BE2C (cell line): ENCODE data around the gene NCOA7.
A peak's percentile ranks its signal among the peaks of the same experiment; 100 is the strongest.

ENCODE experiments used
- DNase-seq: peaks from one replicate; pipeline ENCODE4 v3.0.0-alpha.2; 2020
- H3K27me3 ChIP-seq: fragments of 250-450 bp; sonication (Bioruptor Pico); 2 replicates; pipeline ENCODE4 v1.5.1; 2020; ENCODE audit warnings: mild to moderate bottlenecking
- H3K36me3 ChIP-seq: fragments of 250-450 bp; sonication (Bioruptor Pico); 2 replicates; pipeline ENCODE4 v1.5.1; 2020; ENCODE audit warnings: mild to moderate bottlenecking
- H3K4me1 ChIP-seq: fragments of 250-450 bp; sonication (Bioruptor Pico); 2 replicates; pipeline ENCODE4 v1.5.1; 2020
- H3K4me3 ChIP-seq: 2 replicates; pipeline ENCODE4 v1.5.1; 2011; ENCODE audit warnings: low read depth, low read length
- H3K9me3 ChIP-seq: fragments of 250-450 bp; sonication (Bioruptor Pico); 2 replicates; pipeline ENCODE4 v1.5.1; 2020
- TF ChIP-seq, protein P1 (sequence below): IDR thresholded peaks from 2 replicates; pipeline ENCODE4 v1.5.1; 2012; ENCODE audit warnings: mild to moderate bottlenecking, low read depth, low read length

The NCOA7 gene

DNA sequence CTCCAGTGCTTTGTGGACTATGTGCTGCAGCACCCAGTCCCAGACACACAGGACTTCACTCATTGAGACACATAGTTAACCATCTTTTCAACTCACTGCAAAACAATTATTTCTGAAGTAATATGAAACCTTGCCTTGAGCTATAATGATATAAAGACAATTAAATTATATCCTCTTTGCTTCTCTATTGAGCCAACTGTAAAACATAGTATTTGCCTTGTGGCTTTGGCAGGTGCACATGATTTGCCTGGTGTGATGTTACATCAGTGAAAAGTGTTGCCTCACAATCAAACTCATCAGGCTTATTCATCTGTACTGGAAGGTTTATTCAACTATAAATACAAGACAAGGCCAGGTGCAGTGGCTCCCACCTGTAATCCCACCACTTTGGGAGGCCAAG lies 80.6 kb downstream of the NCOA7 start:
- Histone ChIP-seq H3K27me3 (no peaks in the 10 kb centered on the region), H3K4me1 (peaks cover 55% of the 10 kb centered on the region), H3K4me3 (no peak overlapping the region), H3K9me3 (no peaks in the 10 kb centered on the region), H3K36me3 (peaks cover 33% of the 10 kb centered on the region)
- DNase-seq = peak; percentile 65
- TF ChIP-seq, protein P1, sequence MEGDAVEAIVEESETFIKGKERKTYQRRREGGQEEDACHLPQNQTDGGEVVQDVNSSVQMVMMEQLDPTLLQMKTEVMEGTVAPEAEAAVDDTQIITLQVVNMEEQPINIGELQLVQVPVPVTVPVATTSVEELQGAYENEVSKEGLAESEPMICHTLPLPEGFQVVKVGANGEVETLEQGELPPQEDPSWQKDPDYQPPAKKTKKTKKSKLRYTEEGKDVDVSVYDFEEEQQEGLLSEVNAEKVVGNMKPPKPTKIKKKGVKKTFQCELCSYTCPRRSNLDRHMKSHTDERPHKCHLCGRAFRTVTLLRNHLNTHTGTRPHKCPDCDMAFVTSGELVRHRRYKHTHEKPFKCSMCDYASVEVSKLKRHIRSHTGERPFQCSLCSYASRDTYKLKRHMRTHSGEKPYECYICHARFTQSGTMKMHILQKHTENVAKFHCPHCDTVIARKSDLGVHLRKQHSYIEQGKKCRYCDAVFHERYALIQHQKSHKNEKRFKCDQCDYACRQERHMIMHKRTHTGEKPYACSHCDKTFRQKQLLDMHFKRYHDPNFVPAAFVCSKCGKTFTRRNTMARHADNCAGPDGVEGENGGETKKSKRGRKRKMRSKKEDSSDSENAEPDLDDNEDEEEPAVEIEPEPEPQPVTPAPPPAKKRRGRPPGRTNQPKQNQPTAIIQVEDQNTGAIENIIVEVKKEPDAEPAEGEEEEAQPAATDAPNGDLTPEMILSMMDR = no peak

DNA sequence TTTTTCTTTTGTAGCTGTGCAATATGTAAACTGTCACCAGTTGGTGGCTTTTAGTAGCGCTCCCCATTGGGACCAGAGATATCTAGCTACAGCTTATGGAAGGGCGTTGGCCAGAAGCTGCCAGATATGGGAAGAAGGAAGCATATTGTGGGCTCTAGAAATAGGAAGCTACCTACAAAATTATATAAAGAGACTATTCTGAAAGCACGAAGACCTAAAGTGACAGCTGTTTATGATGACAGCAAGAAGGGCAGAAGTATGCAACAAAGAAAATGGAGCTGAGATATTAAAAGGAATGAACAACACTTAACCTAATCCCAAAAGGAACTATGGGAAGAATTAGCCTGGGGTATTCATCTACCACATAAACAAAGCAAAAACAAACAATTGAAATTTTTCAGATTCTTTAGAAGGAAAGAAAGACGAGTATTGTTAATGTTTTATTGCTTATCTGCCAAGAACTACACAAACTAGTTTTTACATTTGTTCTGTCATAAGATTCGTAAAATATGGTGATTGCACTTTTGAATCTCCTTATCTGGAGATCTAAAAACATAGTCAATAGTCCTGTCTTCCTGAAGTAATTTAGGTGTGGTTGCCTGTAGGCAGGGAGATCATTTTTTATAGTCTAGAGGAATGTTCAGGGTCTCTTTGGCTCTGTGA lies 81.6 kb downstream of the NCOA7 start:
- DNase-seq = no peak
- Histone ChIP-seq H3K4me3 (no peak overlapping the region), H3K36me3 (peaks cover 42% of the 10 kb centered on the region), H3K27me3 (no peaks in the 10 kb centered on the region), H3K4me1 (peaks cover 47% of the 10 kb centered on the region), H3K9me3 (no peaks in the 10 kb centered on the region)
- TF ChIP-seq, protein P1 = no peak

DNA sequence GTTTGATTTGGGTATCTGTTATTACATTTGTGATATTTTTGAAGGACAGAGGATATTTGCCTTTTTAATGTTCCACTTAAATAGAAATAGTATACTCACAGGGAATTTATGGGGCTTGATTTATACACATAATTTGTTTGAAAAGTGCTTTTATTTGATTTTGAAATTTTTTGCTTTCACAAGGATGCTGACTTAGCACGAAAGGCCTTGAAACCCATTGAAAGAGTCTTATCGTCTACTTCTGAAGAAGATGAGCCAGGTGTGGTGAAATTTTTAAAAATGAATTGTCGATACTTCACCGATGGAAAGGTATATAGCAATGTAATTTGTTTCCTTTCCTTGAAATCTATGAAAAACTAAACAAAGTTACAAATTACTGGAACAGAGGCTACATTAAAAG lies 91.5 kb downstream of the NCOA7 start:
- DNase-seq = no peak

DNA sequence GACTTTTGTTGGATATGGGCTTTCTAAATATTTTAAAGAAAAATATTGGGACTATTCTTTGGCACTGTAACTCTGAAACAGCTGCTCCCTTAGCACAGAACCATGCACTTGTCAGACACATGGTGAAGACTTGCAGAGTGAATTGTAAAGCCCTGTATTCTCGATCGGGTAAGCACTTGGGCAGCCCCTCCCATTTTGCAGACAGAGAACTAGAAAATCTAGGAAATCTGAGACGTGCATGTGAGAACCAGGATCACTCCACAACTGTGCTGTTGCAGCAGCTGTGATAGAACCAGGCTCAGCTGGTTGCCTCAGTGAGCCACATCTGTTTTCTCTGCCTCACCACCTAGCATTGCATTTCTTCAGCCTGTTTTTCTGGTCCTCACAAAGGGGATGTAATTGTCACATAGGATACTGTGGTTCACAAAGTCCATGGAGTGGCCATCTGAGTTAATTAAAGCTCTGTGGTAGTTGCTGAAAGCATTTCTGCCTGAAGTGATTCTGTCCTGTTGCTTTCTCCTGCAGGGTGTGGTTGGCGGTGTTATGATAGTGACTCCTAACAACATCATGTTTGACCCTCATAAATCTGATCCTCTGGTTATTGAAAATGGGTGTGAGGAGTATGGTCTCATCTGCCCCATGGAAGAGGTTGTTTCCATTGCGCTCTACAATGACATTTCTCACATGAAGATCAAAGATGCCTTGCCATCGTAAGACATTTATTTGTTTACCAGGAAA lies 94.0 kb downstream of the NCOA7 start:
- DNase-seq = peak; percentile 52
- no peaks in the 10 kb centered on the region for H3K27me3 ChIP-seq
- H3K4me1 ChIP-seq = peaks cover 44% of the 10 kb centered on the region
- TF ChIP-seq, protein P1 = no peak
- no peaks in the 10 kb centered on the region for H3K9me3 ChIP-seq
- no peak overlapping the region for H3K4me3 ChIP-seq
- H3K36me3 ChIP-seq = peaks cover 86% of the 10 kb centered on the region

More for the DNA sequence above, 91.5 kb downstream of the NCOA7 start:
- TF ChIP-seq, protein P1 = no peak
- Histone ChIP-seq H3K36me3 (peaks cover 86% of the 10 kb centered on the region), H3K4me3 (no peak overlapping the region), H3K4me1 (peaks cover 43% of the 10 kb centered on the region), H3K9me3 (no peaks in the 10 kb centered on the region), H3K27me3 (no peaks in the 10 kb centered on the region)

DNA sequence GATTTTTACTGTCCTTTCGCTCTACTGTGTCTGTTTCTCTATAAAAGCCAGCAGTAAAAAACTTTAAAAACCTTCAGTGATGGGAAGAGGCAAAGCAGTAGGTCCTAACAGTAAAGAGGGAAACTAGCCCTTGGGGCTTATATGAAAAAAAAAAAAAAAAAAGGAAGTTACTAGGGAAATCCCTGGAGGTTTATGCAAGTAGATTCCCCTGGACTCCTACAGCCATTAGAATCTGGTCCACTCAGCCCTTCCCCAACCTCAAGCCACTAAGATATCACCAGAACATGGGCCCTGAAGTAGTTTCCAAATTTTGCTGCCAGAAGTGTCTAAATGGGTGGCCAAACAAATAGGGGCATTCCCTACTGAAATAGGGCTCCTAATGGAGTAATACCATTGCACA lies 95.3 kb downstream of the NCOA7 start:
- no peak overlapping the region for H3K4me3 ChIP-seq
- no peaks in the 10 kb centered on the region for H3K27me3 ChIP-seq
- DNase-seq = no peak
- no peaks in the 10 kb centered on the region for H3K9me3 ChIP-seq
- peaks cover 86% of the 10 kb centered on the region for H3K36me3 ChIP-seq
- peaks cover 44% of the 10 kb centered on the region for H3K4me1 ChIP-seq
- TF ChIP-seq, protein P1 = no peak

DNA sequence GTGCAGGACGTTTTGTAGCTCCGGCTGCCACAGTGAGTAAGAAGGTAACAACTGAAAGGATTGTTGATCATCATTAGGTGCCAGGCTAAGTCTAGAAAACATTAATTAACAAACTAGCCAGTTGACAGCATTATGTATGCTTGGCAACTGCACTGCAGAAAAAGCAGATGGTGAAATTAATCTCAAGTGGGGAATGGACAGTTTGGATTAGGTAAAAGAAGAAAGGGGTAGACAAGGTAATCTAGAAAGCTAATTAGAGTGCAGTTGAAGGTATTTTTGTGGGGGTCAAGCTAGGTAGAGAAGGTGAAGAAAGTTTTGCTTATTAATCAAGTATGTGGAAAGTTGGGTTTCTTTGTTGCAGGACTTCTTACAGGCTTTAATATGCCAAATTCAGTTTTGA lies 96.2 kb downstream of the NCOA7 start:
- no peaks in the 10 kb centered on the region for H3K27me3 ChIP-seq
- peaks cover 44% of the 10 kb centered on the region for H3K4me1 ChIP-seq
- no peak overlapping the region for H3K4me3 ChIP-seq
- H3K9me3 ChIP-seq = no peaks in the 10 kb centered on the region
- no peak for DNase-seq
- TF ChIP-seq, protein P1 = no peak
- H3K36me3 ChIP-seq = peaks cover 88% of the 10 kb centered on the region
